Muscle layer of duodenum (tissue), 2 donors: ENCODE data around the gene ARHGEF6.

Experiments used
- H3K27ac ChIP-seq: one replicate; pipeline ENCODE4 v1.7.0; 2013; ENCODE audit warnings: mild to moderate bottlenecking, low read length
- H3K27me3 ChIP-seq: one replicate; pipeline ENCODE4 v1.7.0; 2013; ENCODE audit warnings: low read depth, mild to moderate bottlenecking, control low read depth, low read length
- H3K36me3 ChIP-seq, 2 donors: one replicate each; pipeline ENCODE4 v1.7.0; 2013; ENCODE audit warnings: low read length in 2 of 2, control low read depth in 1 of 2, mild to moderate bottlenecking in 1 of 2; ENCODE audit not compliant: insufficient read depth in 2 of 2, control insufficient read depth in 1 of 2
- H3K4me1 ChIP-seq, 2 donors: one replicate each; pipeline ENCODE4 v1.7.0; 2013; ENCODE audit warnings: low read length in 2 of 2, mild to moderate bottlenecking in 2 of 2, control low read depth in 1 of 2, moderate library complexity in 1 of 2; ENCODE audit not compliant: insufficient read depth in 2 of 2, control insufficient read depth in 1 of 2
- H3K4me3 ChIP-seq, 2 donors: one replicate each; pipeline ENCODE4 v1.7.0; 2013; ENCODE audit warnings: low read length in 2 of 2, low read depth in 1 of 2, mild to moderate bottlenecking in 1 of 2
- H3K9me3 ChIP-seq, 2 donors: one replicate each; pipeline ENCODE4 v1.7.0; 2013; ENCODE audit warnings: low read length in 2 of 2, control low read depth in 1 of 2, mild to moderate bottlenecking in 1 of 2; ENCODE audit not compliant: control insufficient read depth in 1 of 2
- donor health status: healthy.

Gene ARHGEF6

DNA sequence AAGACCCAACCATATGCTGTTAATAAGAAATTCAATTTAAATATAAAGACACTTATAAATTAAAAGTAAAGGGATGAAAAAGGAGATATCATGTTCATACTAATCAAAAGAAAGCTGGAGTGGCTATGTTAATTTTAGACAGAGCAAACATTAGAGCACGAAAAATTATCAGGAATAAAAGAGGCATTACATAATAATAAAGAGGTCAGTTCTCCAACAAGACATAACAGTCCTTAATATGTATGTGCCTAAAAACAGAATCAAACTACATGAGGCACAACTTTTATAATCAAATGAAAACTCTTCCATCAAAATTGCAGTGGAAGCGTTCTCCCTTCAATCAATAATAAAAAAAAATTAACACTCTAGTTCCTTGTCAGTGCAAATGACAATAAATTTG, 62.6 kb downstream of the ARHGEF6 start:
- Histone ChIP-seq H3K27ac (no peak overlapping the region), H3K4me1 (peaks cover 0 to 5% of the 10 kb centered on the region in 2 donors), H3K36me3 (no peaks in the 10 kb centered on the region), H3K9me3 (no peaks in the 10 kb centered on the region), H3K4me3 (no peak overlapping the region), H3K27me3 (no peaks in the 10 kb centered on the region)

DNA sequence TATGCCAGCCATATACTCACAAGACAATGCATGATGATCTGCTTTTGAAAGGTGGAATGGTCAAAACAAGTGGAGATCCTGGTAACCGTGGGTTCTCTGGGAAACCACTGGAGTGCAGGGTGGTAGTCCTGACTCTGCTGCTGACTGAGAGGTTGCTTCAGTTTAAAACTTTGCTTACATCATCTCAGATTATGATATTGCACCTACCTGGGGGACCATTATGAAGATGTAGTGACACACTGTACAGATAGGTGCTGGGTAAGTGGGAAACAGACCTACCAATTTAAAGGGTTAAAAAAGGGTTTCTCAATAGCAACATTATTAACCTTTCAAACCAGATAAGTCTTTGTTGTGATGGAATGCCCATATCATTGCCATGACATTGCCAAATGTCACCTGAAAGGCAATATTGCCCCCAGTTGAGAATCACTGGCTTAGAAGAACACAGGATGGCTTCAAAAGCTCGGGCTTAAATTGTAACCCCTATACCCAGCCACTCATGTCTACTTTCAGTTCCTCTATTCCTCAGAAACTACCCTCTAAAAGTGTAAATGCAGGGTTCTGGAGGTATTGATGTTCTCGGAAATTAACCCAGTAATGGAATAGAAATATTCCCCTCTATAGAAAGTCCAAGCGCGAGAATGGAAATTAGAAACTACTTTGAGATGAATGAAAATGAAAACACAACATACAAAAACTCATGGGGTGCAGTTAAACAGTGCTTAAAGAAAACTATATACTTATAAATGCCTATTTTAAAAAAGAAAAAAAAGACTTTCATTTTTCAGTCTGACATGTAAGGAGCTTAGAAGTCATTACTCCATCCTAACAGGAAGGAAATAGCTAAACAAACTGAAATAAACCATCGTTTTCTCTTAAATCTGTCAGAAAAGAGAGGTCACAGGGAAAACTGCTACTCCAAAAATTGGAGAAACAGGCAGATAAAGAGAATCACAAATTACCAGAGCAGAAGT, 65.8 kb downstream of the ARHGEF6 start:
- Histone ChIP-seq H3K27me3 (no peaks in the 10 kb centered on the region), H3K36me3 (no peaks in the 10 kb centered on the region), H3K4me3 (no peak overlapping the region), H3K27ac (no peak overlapping the region), H3K9me3 (no peaks in the 10 kb centered on the region), H3K4me1 (peaks cover 0 to 5% of the 10 kb centered on the region in 2 donors)

GRCh38 chrX:136712650-136713310, 68.0 kb downstream of the ARHGEF6 start:
- H3K27me3 ChIP-seq, result no peaks in the 10 kb centered on the region

GRCh38 chrX:136711147-136711546, 69.6 kb downstream of the ARHGEF6 start:
- H3K27ac ChIP-seq, result no peak overlapping the region
- H3K27me3 ChIP-seq, result no peaks in the 10 kb centered on the region
- H3K36me3 ChIP-seq, result peaks cover 7 to 8% of the 10 kb centered on the region in 2 donors

More at GRCh38 chrX:136712650-136713310, 68.0 kb downstream of the ARHGEF6 start:
- H3K4me1 ChIP-seq, result peaks cover 0 to 5% of the 10 kb centered on the region in 2 donors
- no peak overlapping the region for H3K27ac ChIP-seq
- H3K9me3 ChIP-seq, result no peaks in the 10 kb centered on the region
- H3K4me3 ChIP-seq, result no peak overlapping the region
- no peaks in the 10 kb centered on the region for H3K36me3 ChIP-seq

DNA sequence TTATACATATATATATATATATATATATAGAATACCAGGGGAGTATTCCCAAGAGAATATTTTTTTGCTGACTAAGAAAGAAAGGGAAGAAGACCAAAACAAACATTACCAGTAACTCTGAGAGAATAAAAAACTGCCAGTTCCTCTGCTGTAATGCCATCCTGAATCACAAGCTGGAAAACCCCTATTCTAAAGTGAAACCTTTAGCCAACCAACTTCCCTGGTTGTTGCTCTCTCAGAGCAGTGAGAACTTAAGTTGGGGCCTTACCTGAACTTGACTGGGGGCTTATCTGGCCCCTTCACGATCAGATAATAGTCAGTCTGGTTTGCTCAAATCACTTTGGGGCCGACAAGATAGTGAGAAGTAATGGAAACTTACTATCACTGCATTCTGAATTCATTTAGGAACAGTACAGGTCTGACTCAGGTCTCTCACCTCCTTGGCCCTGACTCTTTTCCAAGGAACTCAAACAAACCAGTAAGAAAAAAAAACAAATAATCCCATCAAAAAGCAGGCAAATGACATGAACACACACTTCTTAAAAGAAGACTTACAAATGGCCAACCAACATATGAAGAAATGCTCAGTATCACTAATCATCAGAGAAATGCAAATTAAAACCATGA, 70.3 kb downstream of the ARHGEF6 start:
- Histone ChIP-seq H3K9me3 (no peaks in the 10 kb centered on the region), H3K4me3 (no peak overlapping the region), H3K27me3 (no peaks in the 10 kb centered on the region), H3K36me3 (peaks cover 8 to 11% of the 10 kb centered on the region in 2 donors), H3K4me1 (peaks cover 0 to 5% of the 10 kb centered on the region in 2 donors), H3K27ac (no peak overlapping the region)

More at GRCh38 chrX:136711147-136711546, 69.6 kb downstream of the ARHGEF6 start:
- Histone ChIP-seq H3K4me1 (peaks cover 0 to 5% of the 10 kb centered on the region in 2 donors), H3K9me3 (no peaks in the 10 kb centered on the region), H3K4me3 (no peak overlapping the region)

GRCh38 chrX:136708348-136708747, 72.4 kb downstream of the ARHGEF6 start:
- no peak overlapping the region for H3K27ac ChIP-seq
- H3K27me3 ChIP-seq, result no peaks in the 10 kb centered on the region
- H3K4me1 ChIP-seq, result no peaks in the 10 kb centered on the region
- H3K9me3 ChIP-seq, result no peaks in the 10 kb centered on the region
- H3K36me3 ChIP-seq, result peaks cover 8 to 11% of the 10 kb centered on the region in 2 donors
- H3K4me3 ChIP-seq, result no peak overlapping the region

DNA sequence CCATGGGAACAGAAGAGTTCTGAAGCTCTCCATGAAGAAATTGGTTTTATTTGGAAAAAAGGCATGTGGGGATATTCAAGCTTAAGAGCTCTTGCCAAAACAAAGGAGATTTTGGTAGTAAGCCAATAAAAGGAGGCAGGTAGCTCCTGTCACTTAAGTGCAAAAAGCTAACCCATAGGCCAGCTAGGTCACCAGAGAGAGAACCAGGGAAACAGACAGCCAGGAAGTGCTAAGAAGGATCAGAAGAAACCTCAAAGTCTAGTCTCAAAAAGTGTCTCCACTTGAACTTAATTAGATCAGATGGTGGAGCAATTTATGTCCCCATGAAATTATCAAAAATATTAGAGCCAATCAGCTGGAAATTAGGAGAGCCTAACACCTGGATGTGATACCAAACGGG, 83.6 kb downstream of the ARHGEF6 start:
- Histone ChIP-seq H3K9me3 (no peaks in the 10 kb centered on the region), H3K4me3 (no peak overlapping the region), H3K27me3 (no peaks in the 10 kb centered on the region), H3K27ac (no peak overlapping the region), H3K36me3 (peaks cover 0 to 4% of the 10 kb centered on the region in 2 donors), H3K4me1 (no peaks in the 10 kb centered on the region)

GRCh38 chrX:136694431-136695087, 86.2 kb downstream of the ARHGEF6 start:
- Histone ChIP-seq H3K4me1 (no peaks in the 10 kb centered on the region), H3K9me3 (no peaks in the 10 kb centered on the region), H3K27me3 (no peaks in the 10 kb centered on the region), H3K36me3 (peaks cover 0 to 1% of the 10 kb centered on the region in 2 donors), H3K4me3 (no peak overlapping the region), H3K27ac (no peak overlapping the region)

DNA sequence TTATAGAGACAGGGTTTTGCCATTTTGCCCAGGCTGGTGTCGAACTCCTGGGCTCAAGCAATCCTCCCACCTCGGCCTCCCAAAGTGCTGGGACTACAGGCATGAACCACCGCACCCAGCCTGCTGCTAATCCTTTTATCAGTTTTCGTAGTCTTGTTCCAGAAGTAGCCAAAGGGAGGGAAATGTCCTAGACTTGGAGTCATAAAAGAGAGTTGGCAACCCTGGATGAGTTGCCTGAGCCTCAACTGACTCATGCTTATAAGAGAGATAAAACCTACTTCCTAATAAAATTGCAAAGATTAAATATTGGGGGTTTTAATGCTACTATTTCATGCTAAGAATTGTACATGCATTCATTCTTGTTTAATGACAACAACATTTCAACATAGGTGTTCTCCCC, 88.5 kb downstream of the ARHGEF6 start:
- H3K27me3 ChIP-seq, result no peaks in the 10 kb centered on the region
- no peak overlapping the region for H3K4me3 ChIP-seq
- no peaks in the 10 kb centered on the region for H3K9me3 ChIP-seq
- no peaks in the 10 kb centered on the region for H3K4me1 ChIP-seq
- H3K36me3 ChIP-seq, result no peaks in the 10 kb centered on the region
- H3K27ac ChIP-seq, result no peak overlapping the region

DNA sequence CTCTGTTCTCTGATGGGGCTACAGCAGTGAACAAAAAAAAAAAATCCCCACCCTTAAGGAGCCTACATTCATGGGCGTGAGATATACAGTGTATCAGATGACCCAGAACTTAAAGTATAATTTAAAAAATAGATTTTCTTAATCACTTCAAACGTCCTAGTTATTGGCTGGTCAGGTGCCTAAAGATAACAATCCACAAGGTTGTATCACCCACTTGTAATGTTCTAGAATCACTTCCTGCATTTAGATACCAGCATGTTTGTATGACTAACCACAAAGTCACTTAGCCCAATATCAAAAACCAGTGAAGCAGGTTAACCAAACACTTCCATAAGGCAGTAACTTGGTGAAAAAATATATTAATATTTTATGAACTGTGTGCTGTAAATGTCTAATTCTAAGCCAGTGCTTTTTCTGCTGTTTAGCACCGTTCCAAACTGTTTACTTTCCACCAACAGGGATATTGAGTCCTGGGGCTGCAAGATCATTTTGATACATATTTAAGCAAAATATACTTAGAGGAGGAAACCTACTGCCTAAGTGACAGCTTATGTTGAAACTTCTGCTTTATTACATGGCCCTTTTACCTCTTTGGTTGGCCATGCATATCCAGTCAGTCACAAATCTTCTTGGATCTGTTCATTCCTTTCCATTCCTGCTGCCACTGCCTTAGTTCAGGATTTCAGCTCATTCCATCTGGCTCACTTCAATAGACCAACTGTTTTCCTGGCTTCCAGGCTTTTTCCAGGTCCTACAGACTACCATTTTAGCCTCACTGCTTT, 89.5 kb downstream of the ARHGEF6 start:
- H3K9me3 ChIP-seq, result no peaks in the 10 kb centered on the region
- H3K4me1 ChIP-seq, result no peaks in the 10 kb centered on the region
- no peak overlapping the region for H3K27ac ChIP-seq
- H3K36me3 ChIP-seq, result no peaks in the 10 kb centered on the region
- H3K4me3 ChIP-seq, result no peak overlapping the region
- H3K27me3 ChIP-seq, result no peaks in the 10 kb centered on the region
